DND-41 (cell line): Measurements from ENCODE around the gene LCE3A.
"Not testable (repeated sequence)": the region's sequence is repeated elsewhere in the genome, so short reads cannot be mapped to it uniquely, and the experiment has no call there.

Experiments used
- ATAC-seq: fragments of 200-7000 bp; cut with Tn5 transposase; 3 replicates; pipeline ENCODE4 v1.9.1; 2021; ENCODE audit warnings: low read depth; ENCODE audit not compliant: insufficient read depth
- DNase-seq: peaks from one replicate; pipeline ENCODE4 v3.0.0-alpha.2; 2020
- H2AFZ ChIP-seq: 2 replicates; pipeline ENCODE4 v1.6.0; 2012; ENCODE audit warnings: low read depth, low read length
- H3K27ac ChIP-seq: 2 replicates; pipeline ENCODE4 v1.5.1; 2012; ENCODE audit warnings: low read length, inconsistent platforms
- H3K27me3 ChIP-seq: fragments of 200-600 bp; sonication (generic); 2 replicates; pipeline ENCODE4 v1.6.0; 2012; ENCODE audit warnings: low read length, mild to moderate bottlenecking, inconsistent platforms; ENCODE audit not compliant: insufficient read depth, poor library complexity
- H3K36me3 ChIP-seq: 2 replicates; pipeline ENCODE4 v1.5.1; 2012; ENCODE audit warnings: low read length, inconsistent platforms; ENCODE audit not compliant: insufficient read depth
- H3K4me1 ChIP-seq: 2 replicates; pipeline ENCODE4 v1.5.1; 2012; ENCODE audit warnings: mild to moderate bottlenecking, low read length; ENCODE audit not compliant: insufficient read depth
- H3K4me2 ChIP-seq: 2 replicates; pipeline ENCODE4 v1.6.0; 2012; ENCODE audit warnings: mild to moderate bottlenecking, moderate library complexity, low read length, inconsistent platforms; ENCODE audit not compliant: insufficient read depth
- H3K4me3 ChIP-seq, 2 experiments: fragments of 200-600 bp in 1 of 2; shearing (Covaris generic) in 1 of 2; 2 replicates each; pipeline ENCODE4 v1.5.1; 2012 to 2016; ENCODE audit warnings: inconsistent platforms in 2 of 2, low read length in 2 of 2, mild to moderate bottlenecking in 2 of 2, low read depth in 1 of 2, moderate library complexity in 1 of 2
- H3K79me2 ChIP-seq: 2 replicates; pipeline ENCODE4 v1.6.0; 2012; ENCODE audit warnings: low read length, inconsistent platforms; ENCODE audit not compliant: insufficient read depth
- H3K9ac ChIP-seq: 2 replicates; pipeline ENCODE4 v1.6.0; 2012; ENCODE audit warnings: low read depth, mild to moderate bottlenecking, inconsistent platforms, low read length, moderate library complexity
- H3K9me3 ChIP-seq: 2 replicates; pipeline ENCODE4 v1.5.1; 2012; ENCODE audit warnings: low read length, moderate library complexity, mild to moderate bottlenecking, inconsistent platforms; ENCODE audit not compliant: insufficient read depth, severe bottlenecking
- H4K20me1 ChIP-seq: 2 replicates; pipeline ENCODE4 v1.6.0; 2012; ENCODE audit warnings: low read length; ENCODE audit not compliant: insufficient read depth
- EZH2 ChIP-seq: IDR thresholded peaks from 3 replicates; pipeline ENCODE4 v1.6.1; 2012; ENCODE audit warnings: borderline replicate concordance, low read depth, mild to moderate bottlenecking, moderate library complexity, low read length, inconsistent platforms; ENCODE audit not compliant: severe bottlenecking
- TF ChIP-seq, protein P1 (sequence below): IDR thresholded peaks from 2 replicates; pipeline ENCODE4 v1.5.1; 2012; ENCODE audit warnings: borderline replicate concordance, low read length, moderate library complexity, mild to moderate bottlenecking; ENCODE audit not compliant: poor library complexity, severe bottlenecking; ENCODE audit errors: extremely low read depth

LCE3A gene, protein sequence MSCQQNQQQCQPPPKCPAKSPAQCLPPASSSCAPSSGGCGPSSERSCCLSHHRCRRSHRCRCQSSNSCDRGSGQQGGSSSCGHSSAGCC

DNA sequence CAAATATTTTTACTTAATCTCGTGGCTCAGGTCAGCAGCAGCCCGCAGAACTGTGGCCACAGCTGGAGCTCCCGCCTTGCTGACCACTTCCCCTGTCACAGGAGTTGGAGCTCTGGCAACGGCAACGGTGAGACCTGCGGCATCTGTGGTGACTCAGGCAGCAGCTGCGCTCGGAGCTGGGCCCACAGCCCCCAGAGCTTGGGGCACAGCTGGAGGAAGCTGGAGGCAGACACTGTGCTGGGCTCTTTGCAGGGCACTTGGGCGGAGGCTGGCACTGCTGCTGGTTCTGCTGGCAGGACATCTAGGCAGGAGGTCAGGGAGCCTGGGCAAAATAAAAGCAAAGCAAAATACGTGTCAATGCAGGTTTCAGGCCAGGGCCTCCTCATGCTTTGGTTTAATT is at the start of gene LCE3A:
Gene LCE3A (minus strand): TSS at position 301 of the 400 bp plus-strand sequence. CDS start 0 bp downstream, at position 301.
- Histone ChIP-seq H3K9ac (no peak within 1 kb of the TSS), H3K4me1 (0 out of 2 replicates have a peak, but pooled peaks cover 4% of the 10 kb centered on the region), H3K36me3 (no peaks in the 10 kb centered on the region), H3K27ac (no peak within 1 kb of the TSS), H3K9me3 (peaks cover 19% of the 10 kb centered on the region), H2AFZ (no peak within 1 kb of the TSS), H3K79me2 (no peaks in the 10 kb centered on the region), H4K20me1 (no peaks in the 10 kb centered on the region), H3K4me3 (no peak within 1 kb of the TSS), H3K4me2 (no peak within 1 kb of the TSS), H3K27me3 (no peaks in the 10 kb centered on the region)
- TF ChIP-seq EZH2: no peak
- TF ChIP-seq, protein P1, sequence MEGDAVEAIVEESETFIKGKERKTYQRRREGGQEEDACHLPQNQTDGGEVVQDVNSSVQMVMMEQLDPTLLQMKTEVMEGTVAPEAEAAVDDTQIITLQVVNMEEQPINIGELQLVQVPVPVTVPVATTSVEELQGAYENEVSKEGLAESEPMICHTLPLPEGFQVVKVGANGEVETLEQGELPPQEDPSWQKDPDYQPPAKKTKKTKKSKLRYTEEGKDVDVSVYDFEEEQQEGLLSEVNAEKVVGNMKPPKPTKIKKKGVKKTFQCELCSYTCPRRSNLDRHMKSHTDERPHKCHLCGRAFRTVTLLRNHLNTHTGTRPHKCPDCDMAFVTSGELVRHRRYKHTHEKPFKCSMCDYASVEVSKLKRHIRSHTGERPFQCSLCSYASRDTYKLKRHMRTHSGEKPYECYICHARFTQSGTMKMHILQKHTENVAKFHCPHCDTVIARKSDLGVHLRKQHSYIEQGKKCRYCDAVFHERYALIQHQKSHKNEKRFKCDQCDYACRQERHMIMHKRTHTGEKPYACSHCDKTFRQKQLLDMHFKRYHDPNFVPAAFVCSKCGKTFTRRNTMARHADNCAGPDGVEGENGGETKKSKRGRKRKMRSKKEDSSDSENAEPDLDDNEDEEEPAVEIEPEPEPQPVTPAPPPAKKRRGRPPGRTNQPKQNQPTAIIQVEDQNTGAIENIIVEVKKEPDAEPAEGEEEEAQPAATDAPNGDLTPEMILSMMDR: no peak
- DNase-seq: peak; percentile 58
- ATAC-seq: peak; percentile 87

DNA sequence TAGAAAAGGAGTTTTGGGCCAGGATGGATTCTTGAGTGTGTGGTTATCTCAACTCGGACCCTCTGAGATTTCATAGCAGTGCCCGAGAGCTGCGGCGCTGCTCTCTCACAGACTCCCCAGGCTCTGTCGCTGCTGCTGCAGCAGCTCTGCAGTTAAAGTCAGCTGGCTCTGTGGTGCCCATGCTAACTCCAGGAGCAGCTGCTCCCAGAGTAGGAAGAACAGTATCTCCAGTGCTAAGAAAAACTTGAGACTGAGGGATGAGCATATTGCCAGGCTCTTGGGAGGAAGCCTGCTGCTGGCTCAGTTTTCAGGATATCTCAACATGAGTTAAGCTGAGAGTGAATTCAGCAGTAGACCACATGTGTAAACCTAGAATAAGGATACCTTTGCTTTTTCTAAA is 44.7 kb upstream of the LCE3A start:
- Histone ChIP-seq H3K79me2 (no peaks in the 10 kb centered on the region), H3K4me3 (no peak overlapping the region), H3K9me3 (no peaks in the 10 kb centered on the region), H3K27me3 (peaks cover 5% of the 10 kb centered on the region), H3K4me2 (no peak overlapping the region), H2AFZ (no peak overlapping the region), H3K36me3 (no peaks in the 10 kb centered on the region), H3K27ac (no peak overlapping the region), H3K9ac (no peak overlapping the region), H3K4me1 (no peaks in the 10 kb centered on the region), H4K20me1 (no peaks in the 10 kb centered on the region)
- no peak for ATAC-seq
- TF ChIP-seq, protein P1: no peak
- no peak for TF ChIP-seq EZH2
- DNase-seq: no peak

DNA sequence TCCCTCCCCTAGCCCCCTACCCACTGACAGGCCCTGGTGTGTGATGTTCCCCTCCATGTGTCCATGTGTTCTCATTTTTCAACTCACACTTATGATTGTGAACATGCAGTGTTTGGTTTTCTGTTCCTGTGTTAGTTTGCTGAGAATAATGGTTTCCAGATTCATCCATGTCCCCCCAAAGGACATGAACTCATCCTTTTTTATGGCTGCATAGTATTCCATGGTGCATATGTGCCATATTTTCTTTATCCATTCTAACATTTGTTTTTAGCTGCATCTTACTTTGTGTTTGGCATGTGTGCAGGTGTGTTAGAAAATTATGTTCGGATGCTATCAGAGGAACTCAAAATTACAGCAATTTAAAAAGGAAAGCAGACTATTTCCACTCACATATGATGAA is 43.3 kb upstream of the LCE3A start:
- not testable (repeated sequence) for H3K27ac ChIP-seq, H3K4me2 ChIP-seq, H3K9ac ChIP-seq, DNase-seq, H3K27me3 ChIP-seq, H3K4me1 ChIP-seq, H3K9me3 ChIP-seq, ATAC-seq, H3K36me3 ChIP-seq, H4K20me1 ChIP-seq, H3K4me3 ChIP-seq, H2AFZ ChIP-seq, H3K79me2 ChIP-seq

DNA sequence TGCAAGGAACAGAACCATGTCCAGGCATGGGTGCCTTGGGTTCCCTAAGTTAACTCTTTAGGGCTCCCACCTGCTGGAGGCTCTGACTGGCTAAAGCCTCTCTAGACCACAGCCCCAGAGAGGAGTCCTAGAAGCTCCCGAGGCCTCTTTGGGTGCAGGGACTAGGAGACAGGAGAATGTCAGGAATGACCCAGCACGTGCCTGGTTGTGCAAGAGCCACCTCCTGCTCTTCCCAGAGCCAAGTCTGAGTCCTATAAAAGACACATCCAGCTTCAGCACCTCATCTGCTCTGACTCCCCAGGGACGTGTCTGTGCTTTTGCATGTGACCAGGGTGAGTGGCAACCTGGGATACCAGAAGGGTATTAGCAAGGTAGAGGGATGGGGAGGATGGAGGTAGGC is 40.2 kb upstream of the LCE3A start, which contains the start of gene LCE2D:
Gene LCE2D (plus strand): TSS at position 283 of the 400 bp plus-strand sequence. CDS start 726 bp downstream, outside the sequence.
- Histone ChIP-seq H2AFZ (no peak within 1 kb of the TSS), H3K4me2 (no peak within 1 kb of the TSS), H3K27ac (no peak within 1 kb of the TSS), H3K9ac (no peak within 1 kb of the TSS), H3K27me3 (peaks cover 9% of the 10 kb centered on the region), H3K36me3 (no peaks in the 10 kb centered on the region), H3K4me1 (no peaks in the 10 kb centered on the region), H3K79me2 (no peaks in the 10 kb centered on the region), H3K9me3 (no peaks in the 10 kb centered on the region), H4K20me1 (no peaks in the 10 kb centered on the region), H3K4me3 (no peak within 1 kb of the TSS)
- ATAC-seq (no peak), DNase-seq (no peak)
- TF ChIP-seq EZH2: no peak
- TF ChIP-seq, protein P1: no peak
